ENCODE measurements around the gene PKP3.
"Not testable (repeated sequence)": the region's sequence is repeated elsewhere in the genome, so short reads cannot be mapped to it uniquely, and the experiment has no call there.

The PKP3 gene

GRCh38 chr11:413120-414081, 19.4 kb downstream of the PKP3 start:
- no peak for DNase-seq

DNA sequence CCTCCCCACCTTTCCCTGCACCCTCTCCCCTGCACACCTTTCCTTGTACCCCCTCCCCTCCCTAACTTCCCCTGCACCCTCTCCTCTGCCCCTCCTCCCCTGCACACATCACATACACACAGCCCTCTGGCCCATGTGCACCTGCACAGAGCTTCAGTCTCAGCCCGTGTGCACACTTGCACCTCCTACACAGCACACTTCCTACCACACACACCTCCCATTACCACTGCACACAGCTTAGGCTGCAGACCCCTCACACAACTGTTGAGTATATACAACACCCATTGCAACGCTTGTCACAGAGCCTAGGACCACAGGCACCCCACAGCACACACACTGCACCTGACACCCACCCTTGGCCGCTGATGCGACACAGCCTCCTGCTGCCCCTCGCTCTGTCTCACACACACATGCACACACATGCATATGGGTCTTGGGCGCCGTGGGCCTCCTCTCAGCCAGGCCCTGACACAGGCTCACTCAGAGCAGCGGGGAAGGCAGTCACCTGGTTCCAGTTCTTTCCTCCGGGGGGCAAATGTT, 20.4 kb downstream of the PKP3 start:
- no peak for DNase-seq

- DNase-seq: no peak
Observed at GRCh38 chr11:415640-416041, 21.6 kb downstream of the PKP3 start.

DNA sequence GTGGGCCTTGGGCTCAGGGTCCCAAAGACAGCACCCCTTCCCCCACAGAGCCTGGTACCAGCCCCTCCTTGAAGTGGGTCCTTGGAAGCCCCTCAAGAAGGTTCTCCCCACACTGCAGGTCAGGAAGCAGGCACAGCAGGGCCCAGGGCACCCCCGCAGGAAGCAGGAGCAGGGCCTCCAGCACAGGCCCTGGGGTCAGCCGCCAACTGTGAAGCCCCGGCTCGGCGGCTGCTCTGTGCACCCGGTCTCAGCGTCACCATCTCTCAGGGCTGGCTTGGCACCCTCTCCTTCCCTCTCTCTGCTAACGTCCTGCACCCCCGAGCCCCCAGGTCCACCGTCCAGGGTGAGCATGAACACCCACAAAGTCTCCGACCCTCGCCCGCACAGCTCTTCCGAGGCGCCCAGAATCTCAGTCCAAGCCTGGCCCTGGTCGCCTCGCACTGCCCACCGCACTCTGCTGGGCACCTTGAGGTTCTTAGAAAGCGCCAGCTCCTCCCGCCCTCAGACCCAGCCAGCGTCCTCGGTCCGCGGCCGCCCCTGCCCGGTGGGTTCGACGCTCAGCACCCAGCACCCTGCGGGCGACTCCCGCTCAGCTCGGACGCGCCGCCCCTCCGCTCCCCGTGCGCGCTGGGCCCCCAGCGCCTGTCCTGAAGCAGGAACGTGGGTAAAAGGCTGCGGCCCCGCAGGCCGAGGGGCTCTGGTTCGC, 22.2 kb downstream of the PKP3 start:
- no peak for DNase-seq

GRCh38 chr11:416757-417621, 23.0 kb downstream of the PKP3 start:
- DNase-seq: no peak

GRCh38 chr11:417652-418342, 23.8 kb downstream of the PKP3 start:
- DNase-seq: no peak

DNA sequence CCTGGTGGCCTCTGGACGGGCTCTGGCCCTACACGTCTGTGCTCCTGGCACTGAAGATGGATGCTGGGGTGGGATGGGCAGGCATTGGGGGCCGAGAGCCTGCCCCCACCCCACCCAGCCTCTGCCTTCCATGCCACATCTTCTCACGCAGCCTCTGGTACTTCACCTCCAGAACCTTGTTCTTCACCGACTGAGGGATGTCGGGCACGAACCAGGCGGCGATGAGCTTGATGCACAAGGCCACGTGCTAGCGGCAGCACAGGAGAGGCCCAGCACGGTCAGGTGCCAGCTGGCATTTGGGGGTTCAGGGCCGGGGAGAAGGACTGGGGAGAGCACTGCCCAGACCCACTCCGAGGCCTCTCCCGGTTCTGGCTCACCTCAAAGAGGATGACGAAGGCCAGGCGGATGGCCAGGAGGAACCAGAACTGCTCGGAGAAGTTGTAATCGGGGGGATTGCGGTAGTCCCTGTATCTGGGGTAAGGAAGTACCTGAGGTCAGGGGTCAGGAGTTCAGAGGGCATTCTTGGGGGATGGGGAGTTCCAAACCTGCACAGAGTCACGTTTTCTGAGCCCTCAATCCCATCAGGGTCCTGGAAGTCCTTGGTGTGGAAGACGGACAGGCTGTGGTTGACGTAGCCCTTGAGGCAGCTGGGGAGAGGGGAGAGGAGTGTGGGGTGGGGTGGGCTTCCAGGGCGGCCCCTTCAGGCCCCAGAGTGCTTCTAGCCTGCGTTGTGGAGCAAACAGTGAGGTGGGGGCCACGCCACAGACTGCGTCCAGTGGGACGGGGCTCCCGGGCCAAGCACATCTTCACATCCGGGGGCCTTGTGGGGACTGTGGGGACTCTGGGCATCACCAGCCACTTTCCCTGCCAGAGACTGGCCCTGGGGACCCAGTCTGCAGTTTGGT, 24.6 kb downstream of the PKP3 start:
- DNase-seq: no peak

DNA sequence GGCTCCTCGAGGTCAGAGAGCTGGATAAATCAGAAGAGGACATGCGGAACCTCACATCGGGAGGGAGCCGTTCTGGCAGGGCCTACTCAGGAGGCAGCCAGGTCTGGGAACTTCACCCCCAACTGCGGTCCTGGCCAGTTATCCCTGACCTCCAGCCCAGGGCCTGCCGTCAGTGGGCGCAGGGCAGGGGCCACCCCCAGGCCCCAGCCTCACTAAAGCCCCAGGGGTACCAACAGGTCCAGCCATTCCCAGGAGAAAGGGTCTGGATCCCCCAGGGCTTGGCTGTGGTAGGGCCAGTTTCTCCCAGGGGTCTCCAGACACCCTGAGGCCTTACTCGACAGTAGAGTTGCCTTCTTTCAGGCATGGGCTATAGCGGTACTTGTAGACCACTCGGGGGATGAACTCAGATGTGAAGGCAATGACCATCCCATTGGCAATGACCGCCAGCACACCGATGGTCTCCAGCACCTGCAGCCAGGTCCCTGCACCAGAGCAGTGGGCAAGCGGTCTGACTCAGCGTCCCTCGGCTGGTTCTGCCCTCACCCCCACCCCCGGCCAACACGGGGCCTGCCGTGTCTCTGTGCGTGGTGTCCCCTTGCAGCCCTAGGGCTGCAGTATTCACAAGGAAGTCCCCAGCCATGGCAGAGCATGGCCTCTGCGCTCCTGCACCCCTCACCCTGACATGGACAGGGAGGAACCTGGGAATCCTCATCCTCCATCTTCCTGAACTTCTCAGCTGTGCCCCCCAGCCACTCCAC, 25.4 kb downstream of the PKP3 start:
- no peak for DNase-seq

GRCh38 chr11:420054-420910, 26.3 kb downstream of the PKP3 start:
- no peak for DNase-seq

DNA sequence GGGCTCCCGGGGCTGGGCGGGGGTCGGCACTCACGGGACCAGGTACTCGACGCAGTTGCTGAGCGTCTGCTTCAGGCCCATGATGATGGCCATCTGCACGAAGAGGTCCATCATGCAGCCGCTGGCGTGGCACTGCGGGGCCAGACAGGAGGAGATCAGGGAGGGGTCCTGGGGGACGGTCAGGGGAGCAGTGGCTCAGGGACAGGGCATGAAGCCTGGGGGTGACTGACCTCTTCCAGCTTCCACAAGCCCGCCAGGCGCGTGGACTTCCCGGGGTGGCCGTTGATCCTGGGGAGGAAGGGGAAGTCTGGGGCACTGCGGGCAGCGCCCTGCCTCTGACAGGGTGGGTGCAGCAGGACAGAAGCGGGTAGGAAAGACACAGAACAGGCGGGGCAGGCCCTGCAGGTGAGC, 26.9 kb downstream of the PKP3 start:
- DNase-seq: no peak

GRCh38 chr11:422249-422656, 28.2 kb downstream of the PKP3 start:
- no peak for DNase-seq

- no peak for DNase-seq
Observed at GRCh38 chr11:424232-424631, 30.2 kb downstream of the PKP3 start.

DNA sequence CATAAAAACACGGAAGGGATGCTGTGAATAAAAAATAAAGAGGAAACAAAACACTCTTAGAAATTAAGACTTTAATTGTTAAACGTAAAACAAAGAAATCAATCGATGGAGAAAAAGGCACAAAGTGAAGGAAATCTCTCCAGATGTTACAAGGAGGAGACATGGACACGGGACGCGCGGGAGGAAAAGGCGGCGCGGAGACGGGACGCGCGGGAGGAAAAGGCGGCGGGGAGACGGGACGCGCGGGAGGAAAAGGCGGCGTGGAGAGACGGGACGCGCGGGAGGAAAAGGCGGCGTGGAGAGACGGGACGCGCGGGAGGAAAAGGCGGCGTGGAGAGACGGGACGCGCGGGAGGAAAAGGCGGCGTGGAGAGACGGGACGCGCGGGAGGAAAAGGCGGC, 30.8 kb downstream of the PKP3 start:
- not testable (repeated sequence) for DNase-seq

DNA sequence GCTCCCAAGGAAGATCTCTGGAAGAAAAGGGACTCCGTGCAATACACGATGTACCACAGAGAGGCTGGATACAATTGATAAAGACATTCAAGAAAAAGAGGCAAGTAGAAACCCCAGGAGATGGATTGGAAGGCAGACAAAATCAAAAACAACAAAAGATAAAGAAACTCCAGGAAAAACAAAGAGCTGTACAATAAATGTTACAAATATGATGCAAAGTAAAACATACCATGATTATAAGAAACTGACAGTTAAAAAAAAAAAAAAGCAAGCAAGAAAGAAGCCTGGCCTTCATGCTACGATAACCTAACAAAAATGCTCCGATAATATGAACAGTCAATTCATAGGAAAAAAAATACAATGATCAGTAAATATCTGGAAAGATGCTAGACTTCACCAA, 31.3 kb downstream of the PKP3 start:
- no peak for DNase-seq

- DNase-seq: no peak
Observed at GRCh38 chr11:426851-427250, 32.8 kb downstream of the PKP3 start.

DNA sequence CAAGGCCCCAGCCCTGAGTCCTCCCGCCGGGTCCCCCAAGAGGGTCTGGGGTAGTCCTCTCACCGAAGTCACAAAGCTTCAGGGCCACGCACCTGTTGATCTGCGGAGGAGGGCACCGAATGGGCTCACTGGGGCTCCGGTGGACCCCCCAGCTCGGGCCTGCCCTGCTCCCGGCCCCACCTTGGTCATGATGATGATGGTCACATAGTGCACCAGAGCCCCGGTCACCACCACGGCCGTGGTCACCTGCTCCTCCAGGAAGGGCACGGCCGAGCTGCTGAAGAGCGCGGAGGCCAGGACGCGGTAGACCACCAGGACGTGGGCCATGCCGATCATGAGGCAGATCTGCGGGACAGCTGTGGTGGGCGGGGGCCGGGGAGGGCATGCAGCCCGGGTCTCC, 34.3 kb downstream of the PKP3 start:
- DNase-seq: no peak

GRCh38 chr11:429391-429790, 35.4 kb downstream of the PKP3 start:
- DNase-seq: no peak

DNA sequence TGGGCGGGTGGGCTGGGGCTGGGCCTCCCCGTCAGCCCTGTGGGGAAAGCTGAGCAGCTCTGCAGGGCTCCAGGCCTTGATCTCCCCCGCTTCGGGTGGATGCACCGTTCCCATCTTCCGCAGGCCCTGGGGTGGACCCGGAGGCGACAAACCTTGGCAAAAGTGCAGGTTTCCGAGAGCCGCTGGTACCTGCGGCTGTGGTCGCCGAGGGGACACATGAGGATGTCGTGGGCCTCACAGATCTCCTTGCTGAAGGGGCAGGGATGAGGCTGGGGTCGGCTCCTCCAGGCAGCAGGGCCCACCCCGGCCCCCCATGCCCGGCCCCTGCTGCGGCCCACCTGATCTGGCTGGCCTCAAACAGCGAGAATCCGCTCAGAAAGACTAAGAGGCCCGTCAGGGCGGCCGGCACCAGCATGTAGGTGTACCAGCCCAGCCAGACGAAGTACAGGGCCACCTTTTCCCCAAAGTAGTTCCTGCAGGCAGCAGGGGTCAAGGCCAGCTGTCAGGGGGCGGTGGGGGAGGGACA, 36.0 kb downstream of the PKP3 start:
- DNase-seq: no peak

GRCh38 chr11:431921-432320, 37.9 kb downstream of the PKP3 start:
- DNase-seq: no peak

Data from fibroblast of skin of right biceps (primary cell).